GM04503 (cell line): ENCODE measurements around the gene MPL.

ENCODE experiments used
- DNase-seq: peaks from one replicate; pipeline ENCODE4 v3.0.0-alpha.2; 2012; ENCODE audit warnings: low read depth

MPL gene

DNA sequence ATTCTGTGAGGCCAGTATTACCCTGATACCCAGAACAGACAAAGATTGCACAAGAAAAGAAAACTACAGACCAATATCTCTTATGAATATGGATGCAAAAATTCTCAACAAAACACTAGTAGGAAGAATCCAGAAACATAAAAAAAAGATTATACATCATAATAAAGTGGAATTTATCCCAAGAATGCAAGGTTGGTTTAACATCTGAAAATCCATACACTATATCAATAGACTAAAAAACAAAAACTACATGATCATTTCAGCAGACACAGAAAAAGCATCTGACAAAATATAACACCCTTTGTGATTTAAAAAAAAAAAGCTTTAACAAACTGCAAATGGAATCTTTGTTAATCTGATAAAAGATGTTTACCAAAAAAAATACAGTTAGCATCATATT is 12.2 kb upstream of the MPL start:
- no peak for DNase-seq

DNA sequence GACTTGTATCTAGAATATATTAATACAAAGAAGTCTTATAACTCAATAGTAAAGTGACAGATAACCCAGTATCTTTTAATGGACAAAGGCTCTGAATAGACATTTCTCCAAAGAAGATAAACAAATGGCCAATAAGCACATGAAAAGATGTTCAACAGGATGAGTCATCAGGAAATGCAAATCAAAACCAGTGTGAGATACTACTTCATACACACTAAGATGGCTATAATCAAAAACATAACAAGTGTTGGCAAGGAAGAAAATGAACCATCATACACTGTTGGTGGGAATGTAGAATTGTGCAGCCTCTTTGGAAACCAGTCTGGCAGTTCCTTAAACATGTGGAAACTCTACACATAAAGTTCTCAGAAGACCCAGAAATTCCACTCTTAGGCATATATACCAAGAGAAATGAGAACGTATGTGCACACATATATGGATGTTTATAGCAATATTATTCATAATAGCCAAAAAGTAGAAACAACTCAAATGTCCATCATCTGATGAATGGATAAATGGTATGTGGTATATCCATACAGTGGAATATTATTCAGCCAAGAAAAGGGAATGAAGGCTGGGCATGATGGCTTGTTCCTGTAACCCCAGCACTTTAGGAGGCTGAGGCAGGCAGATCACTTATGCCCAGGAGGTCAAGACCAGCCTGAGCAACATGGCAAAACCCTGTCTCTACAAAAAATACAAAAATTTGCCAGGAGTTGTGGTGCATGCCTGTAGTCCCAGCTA is 9.9 kb upstream of the MPL start:
- no peak for DNase-seq

DNA sequence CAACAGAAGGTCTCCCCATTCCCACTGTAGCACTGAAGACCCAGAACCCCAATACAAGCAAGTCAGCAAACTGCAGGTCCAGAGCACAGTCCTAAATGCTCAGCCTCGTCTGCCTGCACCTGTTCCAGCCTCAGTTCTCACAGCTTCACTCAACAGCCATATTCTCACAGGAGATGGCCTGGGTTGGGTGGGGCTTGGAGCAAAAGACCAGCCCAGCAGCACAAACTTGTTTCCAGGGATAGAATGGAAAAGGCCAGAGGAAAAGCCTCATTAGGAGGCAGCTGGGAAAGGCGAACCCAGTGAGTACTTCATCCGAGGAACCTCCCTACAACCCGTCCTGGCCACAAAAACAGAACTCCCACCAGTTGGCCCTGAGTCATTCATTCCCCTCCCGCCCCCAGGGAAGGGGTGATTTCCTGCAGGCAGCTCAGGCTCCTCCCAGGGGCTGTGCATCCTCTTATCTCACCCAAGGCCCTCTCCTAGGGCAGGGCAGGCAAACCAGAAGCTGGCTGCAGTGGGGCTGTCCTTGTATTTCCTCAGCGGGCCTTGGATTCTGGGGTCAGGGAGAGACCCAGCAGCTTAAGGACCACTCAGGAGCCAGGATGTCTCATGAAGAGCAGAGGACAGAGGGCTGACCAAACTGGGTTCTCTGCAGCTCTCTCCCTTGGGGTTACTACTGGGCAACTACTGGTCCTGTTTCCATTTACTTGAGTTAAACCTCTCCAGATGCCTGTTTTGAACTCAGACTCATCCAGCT is 7.4 kb upstream of the MPL start:
- no peak for DNase-seq

DNA sequence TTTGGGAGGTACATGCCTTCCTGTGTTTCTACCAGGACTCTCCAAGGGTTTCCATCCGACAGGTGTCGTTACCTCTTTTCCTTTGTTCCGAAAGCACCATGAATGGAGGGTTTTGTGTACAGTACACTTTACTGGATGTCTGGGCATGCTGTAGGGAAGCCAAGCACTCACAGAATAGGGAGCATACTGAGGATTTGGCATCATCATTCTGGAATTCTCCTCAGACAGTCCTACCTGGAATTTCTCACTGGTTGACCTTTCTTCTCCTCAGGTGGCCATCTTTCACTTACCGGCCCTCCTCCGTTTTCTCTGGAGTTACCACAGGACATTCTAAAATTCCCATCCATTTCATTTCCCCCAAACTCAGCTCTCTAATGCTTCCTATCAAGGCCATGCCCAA is 5.9 kb upstream of the MPL start:
- no peak for DNase-seq

DNA sequence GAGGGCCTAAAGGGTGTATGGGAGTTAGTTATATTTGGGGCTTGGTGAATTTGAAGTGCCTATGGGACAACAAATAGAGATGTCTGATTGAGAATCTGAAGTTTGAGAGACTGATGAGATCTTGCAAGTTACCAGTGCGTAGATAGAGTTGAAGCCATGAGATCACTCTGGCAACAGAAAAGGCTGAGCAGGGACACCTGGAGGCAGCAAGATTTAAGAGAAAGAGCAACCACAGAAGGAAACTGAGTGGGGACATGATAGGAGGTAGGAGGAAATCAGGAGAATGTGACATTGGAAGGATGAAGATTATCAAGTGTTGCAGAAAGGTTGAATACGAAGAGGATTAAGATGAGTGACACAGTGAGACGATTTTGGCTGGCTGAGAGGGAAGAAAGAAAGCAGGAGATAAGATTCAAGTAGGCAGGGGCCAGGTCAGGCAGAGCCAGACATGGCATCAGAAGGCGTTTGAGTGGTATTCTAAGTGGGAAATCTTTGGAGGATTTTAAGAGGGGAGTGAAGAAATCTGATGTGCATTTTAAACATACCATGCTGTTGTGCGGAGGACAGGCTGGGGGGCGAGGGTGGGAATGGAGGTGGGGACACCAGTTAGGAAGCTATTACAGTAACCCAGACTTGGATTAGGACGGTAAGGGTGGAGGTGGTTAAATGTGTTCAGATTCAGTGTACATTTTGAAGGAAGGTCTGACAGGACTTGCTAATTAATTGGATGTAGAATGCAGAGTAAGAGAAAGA is 3.0 kb upstream of the MPL start:
- no peak for DNase-seq

DNA sequence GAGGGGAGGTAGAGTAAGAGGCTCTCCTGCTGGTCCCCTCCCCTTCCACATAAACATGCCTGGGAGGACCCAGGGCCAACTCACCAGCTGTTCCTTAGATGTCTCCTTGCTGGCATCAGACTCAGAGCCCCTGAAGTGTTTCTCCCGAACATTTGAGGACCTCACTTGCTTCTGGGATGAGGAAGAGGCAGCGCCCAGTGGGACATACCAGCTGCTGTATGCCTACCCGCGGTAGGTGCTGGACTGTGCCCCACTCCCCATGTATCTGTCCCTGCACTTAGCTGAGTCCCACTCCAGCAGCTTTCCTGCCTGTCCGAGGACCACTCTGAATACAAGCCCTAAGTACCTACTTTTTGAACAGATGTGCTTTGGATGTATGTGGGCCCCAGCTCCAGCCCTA is 383 bp downstream of the MPL start:
- no peak for DNase-seq

DNA sequence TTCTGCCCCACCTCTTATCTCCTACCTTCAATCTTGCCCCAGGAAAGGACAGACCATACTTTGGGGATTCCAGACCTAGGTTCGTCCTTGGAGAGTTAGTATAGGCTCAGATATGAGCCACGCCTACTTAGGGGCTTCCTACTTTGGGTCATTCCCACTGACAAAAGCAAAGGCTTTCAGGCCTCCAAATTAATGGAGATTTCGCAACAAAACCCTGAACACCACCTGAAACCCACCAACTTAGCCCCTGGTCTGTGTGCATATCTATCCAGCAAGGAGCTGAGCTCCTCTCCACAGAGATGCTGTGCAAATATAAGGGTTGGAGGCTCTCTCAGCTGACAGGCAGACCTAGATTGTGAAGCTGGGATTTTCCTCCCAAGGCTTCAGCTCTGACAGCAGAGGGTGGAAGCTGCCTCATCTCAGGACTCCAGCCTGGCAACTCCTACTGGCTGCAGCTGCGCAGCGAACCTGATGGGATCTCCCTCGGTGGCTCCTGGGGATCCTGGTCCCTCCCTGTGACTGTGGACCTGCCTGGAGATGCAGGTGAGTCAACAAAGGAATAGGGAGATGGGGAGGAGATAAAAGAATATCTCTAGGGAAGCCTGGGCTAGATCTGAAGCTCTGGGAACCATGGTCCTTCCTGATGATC is 2.1 kb downstream of the MPL start:
- DNase-seq, result no peak

DNA sequence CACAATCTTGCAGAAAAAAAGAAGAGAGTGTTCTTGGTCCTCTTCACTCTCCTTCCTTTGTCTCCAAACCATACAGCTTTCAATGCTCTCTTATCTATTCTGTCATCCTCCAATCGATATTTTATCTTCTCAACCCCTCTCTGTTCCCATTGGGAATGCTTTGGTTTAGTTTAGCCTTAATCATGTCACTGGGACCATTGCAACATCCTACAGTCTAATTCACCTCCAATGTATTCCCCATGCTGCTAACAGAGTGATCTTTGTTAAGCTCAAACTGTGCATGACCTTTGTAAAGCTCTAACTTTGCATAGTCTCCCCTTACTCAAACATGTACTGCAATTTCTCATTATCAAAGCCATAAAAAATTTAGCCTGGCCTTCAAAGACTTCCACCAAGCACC is 2.9 kb downstream of the MPL start:
- DNase-seq, result no peak

DNA sequence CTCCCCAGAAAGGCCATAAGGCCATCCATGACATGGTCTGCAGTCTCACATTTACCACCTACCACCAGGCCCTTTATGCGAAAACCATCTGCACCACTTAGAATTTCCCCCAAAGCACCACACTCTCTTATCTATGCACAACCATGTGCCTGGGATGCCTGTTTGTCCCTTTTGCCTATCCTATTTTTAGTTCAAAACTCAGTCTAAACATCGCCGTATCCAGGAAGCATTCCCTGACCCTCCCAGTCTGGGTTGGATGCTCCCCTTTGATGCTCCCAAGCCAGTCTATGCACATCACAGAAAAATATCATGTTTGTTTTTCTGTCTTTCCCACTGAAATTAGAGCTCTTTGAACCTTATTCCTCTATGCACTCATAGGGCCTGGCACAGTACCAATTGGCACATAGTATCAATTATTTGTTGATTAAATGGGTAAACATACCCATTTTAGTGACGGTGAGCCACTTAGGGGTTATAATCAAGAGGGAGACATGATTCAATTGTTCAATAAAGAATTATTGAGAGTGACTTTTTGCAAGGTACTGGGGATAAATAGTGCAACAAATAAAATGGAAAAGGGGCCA is 6.7 kb downstream of the MPL start:
- no peak for DNase-seq

DNA sequence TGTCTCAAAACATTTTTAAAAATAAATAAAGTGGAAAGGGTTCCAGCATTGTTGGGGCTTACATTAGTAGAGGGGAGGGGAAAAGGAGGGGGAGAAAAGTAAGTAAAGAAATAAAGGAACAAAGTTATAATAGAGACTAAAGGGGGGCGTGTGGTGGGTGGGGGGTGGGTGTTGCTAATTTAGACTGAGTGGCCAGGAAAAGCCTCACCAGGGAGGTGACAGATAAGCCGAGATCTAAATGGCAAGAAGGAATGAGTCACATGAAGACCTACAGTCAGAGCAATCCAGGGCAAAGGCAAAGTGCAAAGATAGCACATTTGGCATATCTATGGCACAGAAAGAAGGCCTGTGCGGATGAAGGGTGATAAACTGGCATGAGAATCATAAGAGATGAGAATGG is 7.5 kb downstream of the MPL start:
- no peak for DNase-seq

DNA sequence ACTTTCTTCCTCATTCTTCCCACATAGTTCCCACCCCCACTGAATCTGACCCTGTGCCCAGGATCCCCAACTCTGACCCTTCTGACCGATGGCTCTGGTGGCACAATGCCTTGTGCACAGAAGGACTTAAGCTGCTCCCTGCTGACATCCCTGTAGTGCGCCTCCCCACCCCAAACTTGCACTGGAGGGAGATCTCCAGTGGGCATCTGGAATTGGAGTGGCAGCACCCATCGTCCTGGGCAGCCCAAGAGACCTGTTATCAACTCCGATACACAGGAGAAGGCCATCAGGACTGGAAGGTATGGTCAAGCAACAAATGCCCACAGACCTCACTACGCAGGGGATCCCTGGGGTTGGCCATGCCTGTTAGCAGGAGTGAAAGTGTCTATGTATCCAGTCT is 9.0 kb downstream of the MPL start:
- DNase-seq, result no peak

DNA sequence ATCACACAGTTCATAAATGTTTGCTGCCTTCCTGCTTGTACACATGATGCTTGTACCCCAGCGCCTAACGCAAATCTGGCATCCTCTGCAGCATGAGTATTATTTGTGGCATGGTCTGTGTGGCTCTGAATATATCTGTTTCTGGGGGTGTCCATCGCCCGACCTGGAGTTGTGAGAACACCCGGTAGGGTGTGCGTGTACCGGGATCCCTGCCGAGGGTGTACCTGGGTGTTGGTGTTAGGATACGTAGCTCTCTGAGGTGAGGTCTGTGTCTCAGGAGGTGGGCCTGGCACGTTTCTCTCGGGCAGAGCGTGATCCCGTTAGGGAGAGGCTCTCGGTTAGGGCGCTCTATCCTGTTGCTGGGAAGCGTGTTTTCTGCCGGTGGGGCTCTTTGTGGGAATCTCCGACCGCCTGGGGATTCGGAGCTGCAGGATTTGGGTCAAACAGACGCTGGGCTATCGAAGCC is 10.8 kb downstream of the MPL start:
- DNase-seq, result no peak

DNA sequence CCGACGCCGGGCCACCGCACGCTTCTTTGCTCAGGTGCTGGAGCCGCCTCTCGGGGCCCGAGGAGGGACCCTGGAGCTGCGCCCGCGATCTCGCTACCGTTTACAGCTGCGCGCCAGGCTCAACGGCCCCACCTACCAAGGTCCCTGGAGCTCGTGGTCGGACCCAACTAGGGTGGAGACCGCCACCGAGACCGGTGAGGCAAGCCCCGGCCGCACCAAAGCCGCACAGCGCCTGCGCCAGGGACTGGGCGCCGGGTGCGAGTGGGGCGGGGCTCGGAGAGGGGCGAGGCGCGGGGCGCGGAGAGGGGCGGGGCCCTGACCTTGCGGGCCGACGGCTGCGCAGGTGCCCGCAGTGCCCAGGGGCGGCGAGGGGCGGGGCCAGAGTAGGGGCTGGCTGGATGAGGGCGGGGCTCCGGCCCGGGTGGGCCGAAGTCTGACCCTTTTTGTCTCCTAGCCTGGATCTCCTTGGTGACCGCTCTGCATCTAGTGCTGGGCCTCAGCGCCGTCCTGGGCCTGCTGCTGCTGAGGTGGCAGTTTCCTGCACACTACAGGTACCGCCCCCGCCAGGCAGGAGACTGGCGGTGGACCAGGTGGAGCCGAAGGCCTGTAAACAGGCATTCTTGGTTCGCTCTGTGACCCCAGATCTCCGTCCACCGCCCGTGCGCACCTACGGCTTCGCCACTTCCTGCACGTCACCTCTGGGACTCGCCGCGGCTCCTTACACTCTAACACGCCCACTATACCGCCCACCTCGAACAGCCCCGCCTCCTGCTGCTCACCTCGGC is 11.4 kb downstream of the MPL start:
- DNase-seq, result no peak

DNA sequence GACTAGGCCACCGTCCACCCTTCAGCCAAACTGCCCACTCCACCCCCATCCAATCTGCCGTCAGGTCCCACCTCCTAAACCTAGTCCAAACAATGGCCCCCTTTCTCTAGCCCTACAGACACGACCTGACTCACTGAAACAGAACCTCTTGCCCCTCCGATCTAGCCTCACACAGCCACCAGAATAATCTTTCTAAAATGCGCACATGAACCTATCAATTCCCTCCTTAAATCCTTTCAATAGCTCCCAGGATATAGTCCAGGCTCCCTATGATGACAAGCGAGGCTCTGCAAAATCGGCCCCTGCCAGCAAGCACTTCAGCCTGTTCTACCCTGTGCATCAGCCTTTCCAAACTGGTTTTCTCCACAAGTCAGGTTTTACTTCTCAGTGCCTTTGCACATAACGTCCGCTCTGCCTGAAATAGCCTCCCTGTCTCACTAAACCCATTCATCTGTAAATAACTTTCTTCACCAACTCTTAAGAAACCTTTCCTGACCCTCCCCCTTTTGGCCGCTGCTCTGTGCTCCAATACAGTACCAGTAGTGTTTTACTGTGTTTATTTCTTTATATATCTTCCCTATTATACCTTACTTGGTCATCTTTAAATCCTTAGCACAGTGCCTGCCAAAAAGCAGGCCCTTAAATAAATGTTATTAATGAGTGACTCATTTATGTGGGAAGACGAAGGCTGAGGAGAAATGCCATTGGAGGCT is 12.1 kb downstream of the MPL start:
- no peak for DNase-seq

DNA sequence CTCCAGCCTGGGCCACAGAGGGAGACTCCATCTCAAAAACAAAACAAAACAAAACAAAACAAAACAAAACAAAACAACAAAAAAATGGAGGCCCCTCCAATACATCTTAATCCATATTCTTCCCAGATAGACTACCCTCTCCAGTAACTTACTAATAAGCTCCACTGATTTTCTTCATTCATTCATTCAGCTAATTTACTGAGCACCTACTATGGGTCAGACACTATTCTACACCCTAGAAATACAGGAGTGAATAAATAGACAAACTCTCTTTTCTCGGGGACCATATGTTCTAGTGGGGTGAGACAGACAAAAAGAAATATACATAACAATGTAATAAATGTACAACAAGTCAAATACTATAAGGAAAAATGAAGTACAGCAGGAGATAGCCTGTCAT is 13.4 kb downstream of the MPL start:
- no peak for DNase-seq

DNA sequence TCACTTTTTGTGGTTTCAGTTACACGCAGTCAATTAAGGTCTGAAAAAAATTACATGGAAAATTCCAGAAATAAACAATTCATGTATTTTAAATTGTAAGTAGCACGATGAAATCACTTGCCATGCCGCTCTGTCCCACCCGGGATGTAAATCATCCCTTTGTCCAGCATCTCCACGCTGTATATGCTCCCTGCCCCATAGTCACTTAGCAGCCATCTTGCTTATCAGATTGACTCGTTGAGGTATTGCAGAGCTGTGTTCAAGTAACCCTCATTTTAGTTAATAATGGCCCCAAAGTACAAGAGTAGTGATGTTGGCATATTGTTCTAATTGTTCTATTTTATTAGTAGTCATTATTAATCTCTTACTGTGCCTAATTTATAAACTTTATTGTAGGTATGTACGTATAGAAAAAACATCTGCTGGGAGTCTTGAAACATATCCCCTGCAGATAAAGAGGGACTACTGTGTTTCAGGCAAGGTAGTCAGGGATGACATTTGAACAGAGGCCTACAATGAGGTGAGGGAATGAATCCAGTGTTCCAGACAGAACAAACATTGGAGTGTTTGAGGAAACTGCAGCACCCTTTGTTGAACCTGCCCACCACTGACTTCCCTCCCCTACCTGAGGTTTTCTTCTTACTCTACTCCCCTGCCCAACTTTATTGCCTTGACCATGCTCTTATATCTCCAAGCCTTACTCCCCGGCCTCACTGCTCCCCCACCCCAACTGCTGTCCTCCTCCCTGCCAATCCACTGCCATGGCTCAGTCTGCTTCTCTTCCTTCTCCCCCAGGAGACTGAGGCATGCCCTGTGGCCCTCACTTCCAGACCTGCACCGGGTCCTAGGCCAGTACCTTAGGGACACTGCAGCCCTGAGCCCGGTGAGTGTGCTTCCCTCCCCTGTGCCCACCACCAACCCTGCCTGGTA is 14.1 kb downstream of the MPL start:
- no peak for DNase-seq

DNA sequence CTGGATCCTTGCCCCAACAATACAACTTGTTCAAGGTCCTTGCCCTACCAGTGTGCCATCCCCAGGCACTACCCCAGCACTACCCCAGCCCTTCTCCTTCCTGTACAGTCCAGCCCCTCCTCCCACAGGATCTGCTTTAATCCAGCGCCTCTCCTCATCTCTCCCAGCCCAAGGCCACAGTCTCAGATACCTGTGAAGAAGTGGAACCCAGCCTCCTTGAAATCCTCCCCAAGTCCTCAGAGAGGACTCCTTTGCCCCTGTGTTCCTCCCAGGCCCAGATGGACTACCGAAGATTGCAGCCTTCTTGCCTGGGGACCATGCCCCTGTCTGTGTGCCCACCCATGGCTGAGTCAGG is 14.7 kb downstream of the MPL start:
- DNase-seq, result no peak

DNA sequence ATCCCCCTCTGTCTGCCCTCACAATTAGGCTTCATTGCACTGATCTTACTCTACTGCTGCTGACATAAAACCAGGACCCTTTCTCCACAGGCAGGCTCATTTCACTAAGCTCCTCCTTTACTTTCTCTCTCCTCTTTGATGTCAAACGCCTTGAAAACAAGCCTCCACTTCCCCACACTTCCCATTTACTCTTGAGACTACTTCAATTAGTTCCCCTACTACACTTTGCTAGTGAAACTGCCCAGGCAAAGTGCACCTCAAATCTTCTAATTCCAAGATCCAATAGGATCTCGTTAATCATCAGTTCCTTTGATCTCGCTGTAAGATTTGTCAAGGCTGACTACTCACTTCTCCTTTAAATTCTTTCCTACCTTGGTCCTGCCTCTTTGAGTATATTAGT is 15.3 kb downstream of the MPL start:
- no peak for DNase-seq

DNA sequence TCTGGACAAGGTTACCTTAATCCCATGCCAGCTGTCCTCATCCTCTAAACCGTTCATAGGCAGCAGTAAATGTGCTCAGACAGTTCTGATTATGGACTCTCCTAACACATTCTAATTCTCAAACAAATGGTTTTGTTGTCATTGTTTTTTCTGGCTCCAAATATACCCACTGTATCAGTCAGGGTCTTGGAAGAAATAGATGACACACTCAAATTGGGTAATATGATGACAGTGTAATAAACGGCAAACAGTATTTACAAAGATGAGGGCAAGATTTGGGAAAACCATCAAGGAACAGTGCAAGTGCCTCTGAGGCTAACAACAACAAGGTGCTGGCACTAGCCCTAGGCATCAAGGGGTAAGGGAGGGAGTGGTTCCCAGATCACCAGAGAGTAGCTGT is 16.9 kb downstream of the MPL start:
- no peak for DNase-seq

DNA sequence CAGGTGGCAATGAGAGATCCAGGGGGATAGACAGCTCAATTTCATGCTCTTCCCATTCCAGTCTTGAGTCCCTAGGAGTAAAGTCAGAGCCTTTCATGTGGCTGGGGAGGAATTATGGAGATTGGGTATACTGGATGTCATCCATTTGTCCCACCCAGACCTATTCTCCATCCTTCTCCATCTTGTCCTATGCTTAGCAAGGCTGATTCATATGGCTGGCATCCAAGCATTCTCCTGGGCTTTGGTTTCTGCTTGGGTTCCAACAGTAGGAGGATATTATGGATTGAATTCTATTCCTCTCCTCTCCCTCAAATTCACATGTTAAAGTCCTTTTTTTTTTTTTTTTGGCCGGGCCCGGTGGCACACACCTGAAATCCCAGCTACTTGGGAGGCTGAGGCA is 17.3 kb downstream of the MPL start:
- no peak for DNase-seq
